Hematopoietic multipotent progenitor cell treated with erythropoietin and hydrocortisone succinate and interleukin-3 and kit ligand, for 8 days (in vitro differentiated cells): ENCODE results near the gene CCDC70.
A peak's percentile ranks its signal among the peaks of the same experiment; 100 is the strongest.
"Not testable (repeated sequence)": the region's sequence is repeated elsewhere in the genome, so short reads cannot be mapped to it uniquely, and the experiment has no call there.

Experiments used
- DNase-seq: peaks from one replicate; pipeline ENCODE4 v3.0.0-alpha.2; 2015

Gene CCDC70

GRCh38 chr13:51861723-51862300 is at the start of gene CCDC70:
Gene CCDC70, plus strand, starts transcription at chr13:51861969. Its CDS starts 3,443 bp downstream, at chr13:51865412.
- DNase-seq: no peak

- no peak for DNase-seq
Observed at GRCh38 chr13:51814071-51814470, 47.7 kb upstream of the CCDC70 start.

- peak; percentile 80 for DNase-seq
Observed at GRCh38 chr13:51814825-51815650, 46.7 kb upstream of the CCDC70 start.

DNA sequence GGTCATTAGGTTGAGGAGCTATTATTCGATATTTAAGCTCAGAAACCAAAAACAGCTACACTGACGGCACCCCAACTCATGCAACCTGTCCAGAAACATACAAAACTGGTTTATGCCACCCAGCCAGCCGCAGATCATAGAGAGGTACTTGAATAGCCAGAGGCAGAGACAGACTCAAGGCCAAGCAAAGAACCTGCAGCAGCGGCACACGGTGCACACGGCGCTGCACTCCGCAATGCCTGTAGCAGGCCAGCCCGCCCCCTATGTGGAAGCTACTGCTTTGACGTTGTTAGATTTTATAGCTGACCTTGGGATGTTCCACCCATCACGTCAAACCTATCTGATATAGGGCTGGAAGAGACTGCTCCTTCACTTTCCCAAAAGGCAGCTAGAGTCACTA is 45.9 kb upstream of the CCDC70 start:
- DNase-seq: no peak

- DNase-seq: no peak
Observed at GRCh38 chr13:51816604-51817249, 45.0 kb upstream of the CCDC70 start.

- DNase-seq: no peak
Observed at GRCh38 chr13:51817717-51818116, 44.1 kb upstream of the CCDC70 start.

DNA sequence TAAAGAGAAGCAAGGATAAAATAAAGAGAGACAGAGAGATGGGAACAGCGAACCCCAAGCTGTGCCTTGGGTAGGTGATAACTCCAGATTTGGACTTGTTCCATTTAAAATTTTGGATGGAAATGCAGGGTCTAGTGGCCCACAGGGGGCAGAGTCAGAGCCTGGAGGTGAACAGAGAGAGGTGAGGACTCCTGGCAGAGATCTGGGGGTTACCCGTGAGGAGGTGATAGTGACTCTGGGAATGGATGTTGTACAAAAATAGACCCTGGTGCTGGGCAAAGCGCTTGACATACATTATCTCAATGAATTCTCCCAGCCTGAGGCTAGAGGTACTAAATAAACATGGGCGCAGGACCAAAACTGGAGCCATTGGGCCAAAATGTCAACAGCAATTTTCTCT is 43.5 kb upstream of the CCDC70 start:
- DNase-seq: no peak

DNA sequence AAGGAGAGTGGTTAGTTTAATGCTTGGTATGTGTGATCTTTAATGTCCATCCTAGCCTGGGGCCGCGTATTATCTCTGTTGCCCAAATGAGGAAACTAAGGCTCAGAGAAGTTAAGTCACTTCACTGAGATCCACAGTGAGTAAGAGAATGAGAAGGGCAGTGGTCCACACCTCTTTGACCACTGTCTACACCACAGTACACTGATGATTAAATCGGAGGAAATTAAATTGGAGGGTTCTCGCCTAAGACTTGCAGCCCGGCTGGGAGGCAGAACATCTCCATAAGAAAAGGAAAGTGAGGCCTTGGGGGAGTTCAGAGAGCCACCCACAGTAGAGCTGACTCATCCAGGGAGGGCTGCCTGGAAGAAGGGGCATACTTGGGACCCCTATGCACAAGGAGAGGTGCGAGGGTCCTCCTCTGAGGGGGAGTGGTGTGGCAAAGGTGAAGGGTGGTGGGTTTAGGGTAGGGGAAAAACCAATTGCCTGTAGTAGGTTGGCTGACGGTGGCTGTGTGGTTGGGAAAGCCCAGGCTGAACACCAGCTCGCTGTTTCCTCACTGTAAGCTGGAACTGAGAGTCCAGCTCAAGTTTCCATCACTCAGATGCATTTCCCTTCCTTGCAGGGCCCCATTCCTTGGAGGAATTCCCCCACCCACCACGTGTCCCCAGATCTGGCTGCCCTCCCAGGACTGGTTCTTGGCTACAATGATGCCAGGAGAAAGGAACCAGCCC is 42.8 kb upstream of the CCDC70 start:
- DNase-seq: no peak

- DNase-seq: no peak
Observed at GRCh38 chr13:51819544-51819943, 42.2 kb upstream of the CCDC70 start.

- DNase-seq: no peak
Observed at GRCh38 chr13:51820016-51820597, 41.7 kb upstream of the CCDC70 start.

DNA sequence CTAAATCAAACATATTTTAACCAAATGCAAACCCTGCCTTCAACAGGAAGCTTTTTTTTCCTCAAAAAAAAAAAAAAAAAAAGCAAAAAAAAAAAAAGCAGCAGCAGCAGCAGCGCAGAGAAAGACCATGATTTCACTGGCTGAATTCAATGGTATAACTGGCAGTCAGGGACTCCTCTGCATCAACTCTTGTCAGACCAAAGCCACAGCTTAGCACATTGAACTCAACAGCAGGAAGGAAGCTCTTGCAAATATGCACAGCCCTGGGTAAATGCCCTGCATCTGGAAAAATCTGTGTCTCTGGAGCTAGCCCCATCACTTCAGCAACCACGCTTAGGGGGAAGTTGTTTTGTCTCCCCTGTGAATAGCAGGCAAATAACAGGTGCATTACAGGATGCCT is 40.2 kb upstream of the CCDC70 start:
- DNase-seq: no peak

- no peak for DNase-seq
Observed at GRCh38 chr13:51822106-51822815, 39.5 kb upstream of the CCDC70 start.

DNA sequence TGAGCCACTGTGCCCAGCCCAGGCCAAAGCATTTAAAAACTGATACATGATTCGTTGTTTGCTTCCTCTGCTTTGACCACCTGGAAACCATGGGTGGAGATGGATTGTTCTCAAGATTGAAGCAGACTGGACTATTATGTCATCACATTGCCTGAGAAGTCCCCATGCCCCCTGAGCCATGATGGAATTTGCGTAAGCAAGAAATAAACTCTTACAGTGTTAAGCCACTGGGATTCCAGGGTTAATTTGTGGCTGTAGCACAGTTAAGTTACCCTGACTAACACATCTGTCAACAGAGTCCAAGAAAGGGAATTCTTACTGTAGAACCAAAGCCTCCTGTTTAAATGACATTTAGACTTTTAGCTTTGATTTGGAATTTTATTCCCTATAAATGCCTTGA is 38.4 kb upstream of the CCDC70 start:
- no peak for DNase-seq

- no peak for DNase-seq
Observed at GRCh38 chr13:51823863-51824262, 37.9 kb upstream of the CCDC70 start.

DNA sequence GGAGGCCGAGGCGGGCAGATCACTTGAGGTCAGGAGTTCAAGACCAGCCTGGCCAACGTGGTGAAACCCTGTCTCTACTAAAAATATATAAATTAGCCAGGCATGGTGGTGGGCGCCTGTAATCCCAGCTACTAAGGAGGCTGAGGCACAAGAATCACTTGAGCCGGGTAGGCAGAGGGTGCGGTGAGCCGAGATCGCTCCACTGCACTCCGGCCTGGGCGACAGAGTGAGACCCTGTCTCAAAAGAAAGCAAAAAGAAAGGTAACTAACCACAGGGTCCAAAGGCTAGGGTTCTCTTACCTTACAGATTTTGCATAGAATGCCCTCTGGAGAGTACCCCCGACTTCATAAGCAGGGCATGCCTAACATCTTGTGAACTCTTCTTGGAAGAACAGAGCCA is 37.1 kb upstream of the CCDC70 start:
- not testable (repeated sequence) for DNase-seq

GRCh38 chr13:51825165-51825592 is 36.6 kb upstream of the CCDC70 start:
- peak; percentile 31 for DNase-seq

GRCh38 chr13:51825681-51826254 is 36.0 kb upstream of the CCDC70 start:
- DNase-seq: no peak

DNA sequence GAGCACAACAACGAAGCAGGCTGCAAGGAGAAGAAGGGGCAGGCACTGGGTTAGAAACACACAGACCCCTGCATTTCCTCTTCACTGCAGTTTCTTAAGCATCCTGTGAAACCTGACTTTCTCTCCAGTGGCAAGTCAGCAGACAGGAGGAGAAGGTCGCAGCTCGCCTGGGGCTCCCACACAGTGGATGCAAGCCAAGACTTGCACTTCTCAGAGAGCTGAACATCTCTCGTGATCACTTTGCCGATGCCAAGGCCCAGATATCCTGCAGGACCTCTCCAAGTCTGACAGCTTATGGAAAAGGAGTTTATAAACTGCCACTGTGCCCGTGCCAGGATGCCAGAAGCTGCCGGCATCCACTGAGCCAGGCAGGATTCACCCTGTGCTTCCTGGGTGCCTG is 35.2 kb upstream of the CCDC70 start:
- DNase-seq: no peak

DNA sequence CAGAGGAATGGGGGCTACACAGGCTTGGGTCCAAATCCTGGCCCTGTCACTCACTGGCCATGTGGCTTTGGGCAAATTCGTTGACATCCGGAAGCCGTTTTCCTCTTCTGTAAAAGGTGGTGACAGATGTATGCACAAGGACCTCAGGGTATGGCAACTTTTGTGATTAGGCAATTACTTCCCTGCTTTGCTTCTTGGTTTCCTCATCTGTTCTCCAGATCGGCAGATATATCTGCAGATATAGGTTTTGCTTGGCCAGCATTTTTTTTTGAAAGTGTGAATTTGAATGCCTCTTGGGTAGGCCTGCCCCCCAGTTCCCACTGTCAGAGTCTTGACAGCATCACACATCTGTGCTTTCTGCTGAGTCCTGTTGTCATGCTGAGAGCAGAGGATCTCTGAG is 34.5 kb upstream of the CCDC70 start:
- no peak for DNase-seq

GRCh38 chr13:51828730-51829567 is 32.8 kb upstream of the CCDC70 start:
- no peak for DNase-seq

GRCh38 chr13:51829568-51829899 is 32.2 kb upstream of the CCDC70 start:
- no peak for DNase-seq
